ENCODE measurements around the gene TLCD3A. TPM values are rescaled to one million over a fixed set of nuclear protein-coding genes. Genes with fewer than 3 reads are reported as not detected.
"Not testable (repeated sequence)": the region's sequence is repeated elsewhere in the genome, so short reads cannot be mapped to it uniquely, and the experiment has no call there.

TLCD3A gene
- total RNA-seq, 2 donors from 2014 or later = 4.8 to 8.3 TPM

DNA sequence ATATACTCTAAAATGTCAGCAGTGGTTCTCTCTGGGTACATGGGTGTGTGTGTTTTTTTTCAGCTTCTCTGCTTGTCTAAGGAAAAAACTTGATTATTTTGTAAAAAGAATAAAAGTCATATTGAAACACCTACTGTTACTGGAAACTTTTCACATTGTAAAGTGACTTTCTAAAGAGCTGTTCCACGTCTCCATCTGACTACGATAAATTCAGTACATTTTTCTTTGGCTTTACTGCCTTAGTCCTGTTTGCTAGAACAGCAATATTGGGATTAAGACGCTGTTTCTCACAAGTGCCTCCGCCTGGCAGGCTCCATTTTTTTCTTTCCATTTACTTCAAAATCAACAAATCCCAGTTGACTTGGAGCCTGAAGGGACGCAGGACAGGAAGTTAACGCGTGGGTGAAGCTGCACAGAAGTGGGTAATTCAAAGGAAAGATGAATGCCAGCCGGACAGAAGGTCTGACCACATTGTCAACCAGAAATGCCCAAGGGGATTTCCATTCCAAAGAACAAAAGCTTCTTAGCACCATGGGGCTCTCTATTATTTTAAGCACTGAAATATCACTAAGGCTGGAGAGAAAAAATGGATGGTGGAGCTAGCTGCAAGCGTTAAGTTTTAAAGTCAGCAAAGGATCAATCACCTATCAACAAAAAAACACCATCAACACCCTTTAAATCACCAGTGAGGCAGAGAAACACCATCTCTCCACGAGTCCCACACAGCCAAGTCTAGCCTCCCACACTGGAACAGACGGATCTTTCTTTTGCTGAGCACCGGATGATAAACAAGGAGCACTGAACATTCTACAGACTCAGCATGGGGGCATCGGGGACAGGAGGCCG is 41.3 kb downstream of the TLCD3A start:
- DNase-seq = no peak
- ATAC-seq = no peak
- intact Hi-C loops (cut with DNase I) = no loop called here

DNA sequence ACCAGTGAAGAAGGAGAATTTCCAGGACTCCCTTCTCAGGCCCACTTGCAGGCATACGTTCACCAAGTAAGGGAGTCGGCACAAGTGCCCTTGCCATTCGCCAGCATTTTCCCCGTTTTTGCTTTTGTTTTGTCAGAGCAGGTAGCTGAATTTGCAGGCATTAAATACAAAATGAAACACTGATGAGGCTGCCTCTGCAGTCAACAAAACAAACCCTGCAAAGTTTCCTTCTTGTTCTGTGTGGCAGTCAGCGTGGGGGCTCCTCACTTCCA is 41.9 kb downstream of the TLCD3A start:
- intact Hi-C loops (cut with DNase I) = no loop called here
- no peak for DNase-seq
- ATAC-seq = no peak

DNA sequence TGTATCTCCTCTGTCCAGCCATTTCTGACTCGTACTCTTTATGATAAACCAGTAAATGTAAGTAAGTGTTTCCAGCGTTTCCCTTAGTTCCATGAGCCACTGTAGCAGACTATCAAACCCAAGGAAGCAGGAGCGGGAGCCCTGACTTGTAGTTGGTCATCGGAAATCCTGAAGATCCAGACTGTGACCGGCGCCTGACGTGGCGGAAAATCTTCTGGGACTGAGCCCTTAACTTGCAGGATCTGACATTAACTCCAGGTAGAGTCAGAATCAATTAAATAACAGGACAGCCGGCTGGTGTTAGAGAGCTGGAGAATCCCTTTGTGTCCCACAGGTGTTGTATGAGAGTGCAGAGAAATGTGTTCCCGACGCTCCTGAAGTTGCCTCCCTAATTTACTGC is 45.7 kb downstream of the TLCD3A start:
- intact Hi-C loops (cut with DNase I) = no loop called here
- no peak for DNase-seq
- ATAC-seq = no peak

DNA sequence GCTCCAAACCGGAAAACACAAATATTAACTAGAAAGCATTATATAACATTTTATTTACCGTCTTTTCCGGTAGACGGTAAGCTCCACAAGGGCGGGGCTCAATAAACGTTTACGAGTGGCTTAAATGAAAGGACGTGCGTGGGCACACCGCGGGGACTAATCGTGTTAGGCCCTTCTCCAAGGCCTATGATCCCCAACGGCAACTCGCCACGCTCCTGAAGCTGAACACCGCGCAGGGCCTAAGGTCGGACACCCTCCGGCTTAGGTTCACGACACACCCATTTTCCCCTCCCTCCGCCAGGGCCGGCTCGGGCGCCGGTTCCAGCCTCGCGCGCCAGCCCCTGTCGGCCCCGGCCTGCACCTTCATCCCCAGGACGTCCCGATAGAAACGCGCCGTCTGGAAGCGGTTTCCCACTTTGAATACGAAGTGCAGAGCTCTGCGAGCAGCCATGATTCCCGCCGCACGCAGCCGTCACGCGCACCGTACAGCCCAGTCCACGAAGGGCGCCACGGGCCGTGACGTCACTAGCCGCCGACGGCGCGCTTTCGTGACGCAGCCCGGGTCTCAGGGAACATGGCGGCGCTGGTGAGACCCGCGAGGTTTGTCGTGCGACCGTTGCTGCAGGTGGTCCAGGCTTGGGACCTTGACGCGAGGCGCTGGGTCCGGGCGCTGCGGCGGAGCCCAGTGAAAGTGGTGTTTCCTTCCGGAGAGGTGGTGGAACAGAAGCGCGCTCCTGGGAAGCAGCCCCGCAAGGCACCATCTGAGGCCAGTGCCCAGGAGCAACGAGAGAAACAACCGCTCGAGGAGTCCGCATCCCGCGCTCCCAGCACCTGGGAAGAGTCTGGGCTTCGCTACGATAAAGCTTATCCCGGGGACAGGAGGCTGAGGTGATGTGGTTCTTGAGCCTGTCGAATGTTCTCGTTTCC is 49.7 kb downstream of the TLCD3A start, which contains the start of the genes GLOD4 and MRM3:
Gene GLOD4 (minus strand): TSS at position 476 of the 927 bp plus-strand sequence. CDS start 25 bp downstream, at position 451.
Gene MRM3 (plus strand): TSS at position 549 of the 927 bp plus-strand sequence. CDS start 26 bp downstream, at position 575.
- peak; percentile 94 for DNase-seq
- peak; percentile 99 for ATAC-seq
- intact Hi-C loops (cut with DNase I) = loop anchor here in 1 of 2 donors (5.0 kb wide), 1 partner anchor 200 kb away; no protein-coding TSS in a partner anchor

DNA sequence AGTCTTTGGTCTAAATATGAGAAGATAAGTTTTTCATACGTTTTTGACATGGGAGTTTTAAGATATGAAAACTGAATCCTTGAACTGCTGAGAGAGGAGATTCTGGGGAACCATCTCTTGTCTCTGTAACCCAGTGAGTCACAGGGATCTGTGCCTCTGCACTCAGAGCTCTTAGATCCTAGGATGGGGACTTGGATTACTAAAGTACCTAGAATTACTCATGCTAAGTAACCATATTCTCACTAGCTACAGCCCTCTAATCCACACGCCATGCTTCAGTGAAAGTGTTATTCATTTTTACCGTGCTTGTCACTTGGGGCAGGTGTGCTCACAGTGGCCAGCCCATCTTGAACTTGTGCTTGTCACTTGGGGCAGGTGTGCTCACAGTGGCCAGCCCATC is 51.7 kb downstream of the TLCD3A start:
- ATAC-seq (no peak), DNase-seq (no peak)
- intact Hi-C loops (cut with DNase I) = loop anchor here in 1 of 2 donors (5.0 kb wide), 1 partner anchor 198 kb away; no protein-coding TSS in a partner anchor

DNA sequence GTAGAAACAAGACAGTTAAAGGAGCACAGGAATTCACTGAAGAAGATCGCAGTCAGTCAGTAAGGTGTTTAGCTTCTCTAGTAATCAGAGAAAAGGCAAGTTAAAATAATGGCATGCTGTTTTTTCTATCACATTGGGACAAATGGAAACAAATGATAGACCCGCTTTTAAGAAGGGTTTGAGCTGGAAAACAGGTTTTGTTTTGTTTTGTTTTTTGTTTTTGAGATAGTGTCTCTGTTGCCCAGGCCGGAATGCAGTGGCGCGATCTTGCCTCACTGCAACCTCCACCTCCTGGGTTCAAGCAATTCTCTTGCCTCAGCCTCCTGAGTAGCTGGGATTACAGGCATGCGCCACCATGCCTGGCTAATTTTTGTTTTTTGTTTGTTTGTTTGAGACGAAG is 53.5 kb downstream of the TLCD3A start:
- ATAC-seq; intact Hi-C loops (cut with DNase I); DNase-seq: not testable (repeated sequence)

DNA sequence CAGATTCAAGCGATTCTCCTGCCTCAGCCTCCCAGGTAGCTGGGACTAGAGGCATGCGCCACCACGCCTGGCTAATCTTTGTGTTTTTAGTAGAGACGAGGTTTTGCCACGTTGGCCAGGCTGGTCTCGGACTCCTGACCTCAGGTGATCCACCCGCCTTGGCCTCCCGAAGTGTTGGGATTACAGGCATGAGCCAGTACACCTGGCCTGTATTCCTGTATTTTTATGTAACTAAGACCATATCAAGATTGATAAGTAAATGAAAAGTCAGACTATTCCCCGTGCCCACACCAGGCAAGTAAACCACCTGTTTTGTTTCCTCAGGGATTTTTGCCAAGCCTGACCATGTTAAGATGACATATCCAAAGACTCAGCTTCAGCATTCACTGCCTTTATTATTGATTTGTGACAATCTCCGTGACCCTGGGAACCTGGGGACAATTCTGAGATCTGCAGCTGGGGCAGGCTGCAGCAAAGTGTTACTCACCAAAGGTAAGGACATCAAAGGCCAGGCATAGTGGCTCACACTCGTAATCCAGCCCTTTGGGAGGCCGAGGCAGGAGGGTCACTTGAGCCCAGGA is 55.3 kb downstream of the TLCD3A start:
- intact Hi-C loops (cut with DNase I) = no loop called here
- ATAC-seq = no peak
- no peak for DNase-seq

DNA sequence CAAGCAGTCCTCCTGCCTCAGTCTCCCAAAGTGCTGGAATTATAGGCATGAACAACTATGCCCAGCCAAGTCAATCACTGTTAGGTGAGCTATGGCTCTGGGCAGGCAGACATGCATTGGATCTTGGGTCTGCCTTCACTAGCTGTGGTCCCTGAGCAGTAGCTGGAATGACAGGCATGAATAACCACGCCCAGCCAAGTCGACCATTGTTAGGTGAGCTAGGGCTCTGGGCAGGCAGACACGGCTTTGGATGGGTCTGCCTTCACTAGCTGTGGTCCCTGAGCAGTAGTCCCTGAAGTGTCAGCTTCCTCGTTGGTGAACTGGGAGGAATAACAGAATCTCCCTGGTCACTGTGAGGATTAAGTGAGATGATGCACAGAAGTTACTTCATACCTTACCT is 56.2 kb downstream of the TLCD3A start:
- intact Hi-C loops (cut with DNase I) = no loop called here
- no peak for ATAC-seq
- no peak for DNase-seq

DNA sequence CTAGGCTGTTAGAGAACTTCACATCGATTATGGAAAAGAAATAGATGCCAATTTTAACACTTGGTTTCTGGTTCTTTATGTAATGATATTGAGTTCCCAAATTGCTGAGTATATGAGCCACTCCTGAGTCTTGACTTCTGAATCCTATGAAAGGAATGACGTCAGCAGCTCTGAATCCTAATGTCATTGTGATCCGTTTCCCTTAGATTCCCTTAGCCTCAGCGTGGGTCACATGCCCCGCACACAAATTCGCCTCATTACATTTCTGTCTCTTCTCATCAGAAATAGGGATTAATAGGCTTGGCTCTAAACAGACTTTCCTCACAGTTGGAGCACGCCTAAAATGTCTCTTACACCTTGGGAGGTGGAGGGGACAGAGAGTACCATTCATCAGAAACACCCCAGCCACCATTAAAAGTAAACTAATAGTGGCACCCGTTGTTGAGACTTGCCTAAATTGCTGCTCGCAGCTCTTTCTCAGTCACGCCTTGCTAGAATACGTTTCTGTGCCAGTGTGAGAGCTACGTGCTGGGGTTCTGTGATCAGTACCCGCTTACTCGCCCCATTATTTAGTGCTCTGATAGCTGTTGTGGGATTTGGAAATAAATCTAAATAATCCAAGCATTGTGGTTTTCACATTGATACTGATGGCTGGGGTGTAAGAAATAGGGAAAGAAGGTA is 56.9 kb downstream of the TLCD3A start:
- intact Hi-C loops (cut with DNase I) = no loop called here
- ATAC-seq (no peak), DNase-seq (no peak)

DNA sequence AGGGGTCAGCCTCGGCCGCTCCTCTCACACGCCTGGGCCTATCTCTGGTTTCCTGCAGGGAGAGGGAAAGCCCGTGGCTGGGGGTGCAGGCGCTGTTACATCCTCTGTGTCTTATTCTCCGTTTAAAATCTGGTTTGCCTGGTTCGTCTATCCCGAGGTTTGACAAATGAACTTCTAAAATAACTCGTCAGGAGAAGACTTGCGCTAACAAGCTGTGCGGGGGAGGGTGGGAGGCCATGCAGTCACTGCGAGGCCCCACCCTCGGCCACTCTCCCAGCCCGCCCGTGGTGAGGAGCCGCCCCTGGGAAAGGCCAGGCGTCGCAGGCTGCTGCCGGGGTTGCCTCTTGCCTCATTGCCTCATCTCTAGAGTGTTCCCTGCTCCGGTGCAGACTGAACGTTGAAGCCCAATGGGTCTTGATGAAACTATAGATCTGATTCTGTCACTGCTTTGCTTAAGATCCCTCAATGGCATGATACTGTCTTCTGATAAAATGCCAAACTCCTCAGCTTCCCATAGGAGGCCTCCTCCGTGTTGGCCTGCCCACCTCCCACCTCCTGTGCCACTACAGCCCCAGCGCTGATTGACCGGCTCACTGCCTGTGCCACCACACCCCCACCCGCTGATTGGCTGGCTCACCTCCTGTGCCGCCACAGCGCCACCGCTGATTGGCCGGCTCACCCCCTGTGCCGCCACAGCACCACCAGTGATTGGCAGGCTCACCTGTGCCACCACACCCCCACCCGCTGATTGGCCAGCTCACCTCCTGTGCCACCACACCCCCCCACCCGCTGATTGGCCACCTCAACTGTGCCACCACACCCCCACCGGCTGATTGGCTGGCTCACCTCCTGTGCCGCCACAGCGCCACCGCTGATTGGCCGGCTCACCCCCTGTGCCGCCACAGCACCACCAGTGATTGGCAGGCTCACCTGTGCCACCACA is 57.8 kb downstream of the TLCD3A start:
- DNase-seq = peak; percentile 82
- ATAC-seq = peak; percentile 77 to 79
- intact Hi-C loops (cut with DNase I) = loop anchor here in 1 of 2 donors (5.0 to 10.0 kb wide), 2 partner anchors 55 to 267 kb away; no protein-coding TSS in a partner anchor

DNA sequence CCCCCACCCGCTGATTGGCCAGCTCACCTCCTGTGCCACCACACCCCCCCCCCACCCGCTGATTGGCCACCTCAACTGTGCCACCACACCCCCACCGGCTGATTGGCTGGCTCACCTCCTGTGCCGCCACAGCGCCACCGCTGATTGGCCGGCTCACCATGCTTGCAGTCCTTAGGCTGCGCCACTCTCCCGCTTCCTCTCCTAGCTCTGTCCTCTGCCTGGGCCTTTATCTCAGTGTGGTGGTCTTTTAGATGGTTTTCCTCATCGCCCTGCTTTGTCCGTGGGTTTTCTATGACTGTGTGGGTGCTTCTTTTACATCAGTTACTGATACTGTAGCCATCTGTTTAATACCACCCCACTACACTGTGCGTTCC is 58.5 kb downstream of the TLCD3A start:
- DNase-seq = peak; percentile 46
- intact Hi-C loops (cut with DNase I) = loop anchor here in 1 of 2 donors (5.0 to 10.0 kb wide), 2 partner anchors 54 to 266 kb away; no protein-coding TSS in a partner anchor

DNA sequence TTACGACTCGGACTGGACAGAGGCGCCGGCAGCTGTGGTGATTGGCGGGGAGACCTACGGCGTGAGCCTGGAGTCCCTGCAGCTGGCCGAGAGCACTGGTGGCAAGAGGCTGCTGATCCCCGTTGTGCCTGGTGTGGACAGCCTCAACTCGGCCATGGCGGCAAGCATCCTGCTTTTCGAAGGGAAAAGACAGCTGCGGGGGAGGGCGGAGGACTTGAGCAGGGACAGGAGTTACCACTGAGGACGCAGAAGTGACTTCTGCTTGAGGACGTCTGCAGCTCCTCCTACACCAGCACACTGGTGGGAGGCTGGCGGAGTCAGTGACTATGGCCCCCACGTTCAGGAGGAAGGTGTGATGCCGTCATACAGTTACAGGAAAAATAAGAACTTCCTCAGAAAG is 59.4 kb downstream of the TLCD3A start:
- DNase-seq = no peak
- no peak for ATAC-seq
- intact Hi-C loops (cut with DNase I) = loop anchor here in 1 of 2 donors (5.0 to 10.0 kb wide), 2 partner anchors 53 to 265 kb away; no protein-coding TSS in a partner anchor

More for the DNA sequence above, 58.5 kb downstream of the TLCD3A start:
- ATAC-seq = not testable (repeated sequence)

DNA sequence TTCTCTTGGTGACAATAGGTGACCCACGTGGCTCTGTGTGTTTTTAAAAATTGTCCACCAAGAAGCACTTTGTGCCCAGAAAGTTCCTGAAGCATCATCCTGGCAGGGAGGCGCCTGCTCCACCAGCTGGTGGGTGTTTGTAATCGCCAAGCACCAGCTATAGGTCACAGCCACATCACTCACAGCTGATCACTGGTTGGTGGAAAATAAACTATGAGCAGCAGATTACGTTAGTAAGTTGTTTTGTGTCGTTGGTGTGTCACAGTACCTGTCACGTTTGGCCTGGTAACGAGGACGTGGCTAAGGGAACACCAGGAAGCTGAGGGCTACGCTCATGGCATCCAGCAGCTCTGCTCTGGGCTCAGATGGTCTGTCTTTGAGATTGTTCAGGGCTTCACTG is 59.9 kb downstream of the TLCD3A start:
- DNase-seq (no peak), ATAC-seq (no peak)
- intact Hi-C loops (cut with DNase I) = loop anchor here in 1 of 2 donors (5.0 to 10.0 kb wide), 2 partner anchors 53 to 265 kb away; no protein-coding TSS in a partner anchor

Other genes starting within 250 kb of the TLCD3A start
- 10 to 100 TPM; 39.7 to 61.9 TPM for gene VPS53, start 17.8 kb upstream of the TLCD3A start, total RNA-seq
- gene GEMIN4, start 19.7 kb downstream of the TLCD3A start, total RNA-seq = 10 to 100 TPM; 11.8 to 15.4 TPM
- 10 to 100 TPM; 32.7 to 41.1 TPM for gene GLOD4, start 49.7 kb downstream of the TLCD3A start, total RNA-seq
- gene MRM3, start 49.8 kb downstream of the TLCD3A start, total RNA-seq = 10 to 100 TPM; 14.9 to 17.7 TPM
- gene NXN, start 247.2 kb downstream of the TLCD3A start, total RNA-seq = 10 to 100 TPM; 16.7 to 20.8 TPM